Measurements from ENCODE around the gene HIPK2. TPM values are rescaled to one million over a fixed set of nuclear protein-coding genes. Genes with fewer than 3 reads are reported as not detected.
A peak's percentile ranks its signal among the peaks of the same experiment; 100 is the strongest.

HIPK2 gene
- total RNA-seq, 3 donors from 2014 or later, result 20.3 to 26.8 (median 26.1) TPM

DNA sequence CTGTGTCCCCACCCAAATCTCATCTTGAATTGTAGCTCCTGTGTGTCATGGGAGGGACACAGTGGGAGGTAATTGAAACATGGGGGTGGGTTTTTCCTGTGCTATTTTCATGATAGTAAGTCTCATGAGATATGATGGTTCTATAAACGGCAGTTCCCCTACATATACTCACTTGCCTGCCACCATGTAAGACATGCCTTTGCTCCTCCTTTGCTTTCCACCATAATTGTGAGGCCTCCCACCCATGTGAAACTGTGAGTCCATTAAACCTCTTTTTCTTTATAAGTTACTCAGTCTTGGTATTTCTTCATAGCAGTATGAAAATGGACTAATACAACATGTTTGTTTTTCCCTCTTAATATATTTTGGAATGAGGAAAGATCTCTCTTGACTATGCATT is 26.8 kb upstream of the HIPK2 start:
- H3K4me1 Mint-ChIP-seq (ENCODE audit: low read depth), result no peaks in the 10 kb centered on the region
- peaks cover 3% of the 10 kb centered on the region for H3K36me3 Mint-ChIP-seq (ENCODE audit: insufficient read depth)
- H3K4me3 Mint-ChIP-seq, result no peak overlapping the region
- peaks cover 8% of the 10 kb centered on the region for H3K27me3 Mint-ChIP-seq (ENCODE audit: low read depth)
- ATAC-seq, result no peak
- DNase-seq, result no peak
- peaks cover 11% of the 10 kb centered on the region for H3K9me3 Mint-ChIP-seq

DNA sequence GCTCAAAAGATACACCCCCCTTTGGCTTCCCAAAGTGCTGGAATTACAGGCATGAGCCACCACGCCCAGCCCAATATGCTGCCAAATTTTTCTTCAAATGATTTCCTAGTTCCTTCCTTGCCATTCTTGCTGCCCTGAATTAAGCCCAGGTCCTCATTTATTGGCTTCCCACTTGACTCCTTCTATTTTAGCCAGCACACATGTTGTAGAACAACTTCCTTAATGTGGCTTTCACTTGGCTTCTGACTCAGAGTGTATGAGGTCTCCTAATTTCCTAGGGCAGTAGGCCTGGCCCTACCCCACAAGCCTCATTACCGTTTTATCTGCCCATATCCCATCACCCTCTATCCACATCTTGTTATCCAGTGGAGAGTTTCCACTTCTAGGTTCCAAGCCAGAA is 21.8 kb upstream of the HIPK2 start:
- H3K4me3 Mint-ChIP-seq, result no peak overlapping the region
- peaks cover 3% of the 10 kb centered on the region for H3K36me3 Mint-ChIP-seq (ENCODE audit: insufficient read depth)
- DNase-seq (no peak), ATAC-seq (no peak)
- H3K27me3 Mint-ChIP-seq (ENCODE audit: low read depth), result no peaks in the 10 kb centered on the region
- peaks cover 15% of the 10 kb centered on the region for H3K9me3 Mint-ChIP-seq
- H3K4me1 Mint-ChIP-seq (ENCODE audit: low read depth), result peaks cover 6% of the 10 kb centered on the region

DNA sequence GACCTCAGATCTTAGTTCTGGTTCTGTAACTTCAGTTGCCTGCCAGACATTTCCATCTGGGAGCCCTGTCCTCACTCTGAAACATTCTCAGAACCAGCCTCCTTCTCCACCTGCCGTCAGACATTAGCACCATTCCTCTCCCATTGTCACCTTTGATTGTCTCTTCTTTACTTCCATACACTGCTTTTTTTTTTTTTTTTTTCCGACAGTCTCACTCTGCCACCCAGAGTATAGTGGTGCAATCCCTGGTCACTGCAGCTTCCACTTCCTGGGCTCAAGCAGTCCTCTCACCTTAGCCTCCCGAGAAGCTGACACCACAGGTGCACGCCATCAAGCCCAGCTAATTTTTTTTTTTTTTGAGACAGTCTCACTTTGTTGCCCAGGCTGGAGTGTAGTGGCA is 21.1 kb upstream of the HIPK2 start:
- H3K9me3 Mint-ChIP-seq, result peaks cover 15% of the 10 kb centered on the region
- no peak for DNase-seq
- H3K27me3 Mint-ChIP-seq (ENCODE audit: low read depth), result no peaks in the 10 kb centered on the region
- no peak for ATAC-seq
- H3K4me3 Mint-ChIP-seq, result no peak overlapping the region
- peaks cover 6% of the 10 kb centered on the region for H3K4me1 Mint-ChIP-seq (ENCODE audit: low read depth)
- H3K36me3 Mint-ChIP-seq (ENCODE audit: insufficient read depth), result peaks cover 3% of the 10 kb centered on the region

DNA sequence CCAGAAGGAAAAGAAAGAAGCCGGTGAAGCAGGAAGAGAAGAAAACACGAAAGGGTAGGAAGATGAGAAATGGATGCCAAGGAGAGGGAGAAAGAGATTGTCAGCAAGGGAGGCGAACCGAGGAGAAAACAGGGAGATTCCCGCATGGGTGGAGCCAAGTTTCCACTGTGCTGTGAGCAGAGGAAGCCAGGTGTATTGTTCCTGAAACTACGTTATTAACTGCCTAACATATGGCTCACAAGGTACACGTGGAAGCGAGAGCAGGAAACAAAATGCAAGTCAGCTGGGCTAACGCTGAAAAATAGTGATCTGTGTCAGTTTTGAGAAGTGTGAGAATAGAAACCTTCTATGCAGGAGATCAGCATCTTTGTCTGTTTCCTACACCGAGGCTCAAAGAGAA is 20.4 kb upstream of the HIPK2 start:
- peaks cover 3% of the 10 kb centered on the region for H3K36me3 Mint-ChIP-seq (ENCODE audit: insufficient read depth)
- H3K4me1 Mint-ChIP-seq (ENCODE audit: low read depth), result peaks cover 6% of the 10 kb centered on the region
- no peak for ATAC-seq
- DNase-seq, result no peak
- H3K9me3 Mint-ChIP-seq, result peaks cover 13% of the 10 kb centered on the region
- no peaks in the 10 kb centered on the region for H3K27me3 Mint-ChIP-seq (ENCODE audit: low read depth)
- H3K4me3 Mint-ChIP-seq, result no peak overlapping the region

DNA sequence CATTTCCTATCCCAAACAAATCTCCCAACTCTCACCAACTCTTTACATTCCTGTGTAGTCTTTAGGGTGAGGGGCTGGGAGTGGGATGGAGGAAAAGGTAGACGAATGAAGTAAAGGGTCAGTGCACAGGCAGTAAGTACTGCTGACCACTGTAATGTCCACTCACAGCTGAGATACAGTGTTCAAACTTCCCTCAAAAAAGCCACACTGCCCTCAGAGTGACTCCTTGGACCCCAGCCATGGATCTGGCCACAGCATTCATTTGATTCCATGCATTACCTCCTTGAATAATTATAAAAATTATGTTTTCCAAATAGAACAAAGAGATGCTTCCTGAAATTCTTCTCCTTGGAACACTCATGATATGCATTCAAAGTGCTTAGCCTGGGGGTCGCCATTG is 19.8 kb upstream of the HIPK2 start:
- no peaks in the 10 kb centered on the region for H3K36me3 Mint-ChIP-seq (ENCODE audit: insufficient read depth)
- H3K4me3 Mint-ChIP-seq, result no peak overlapping the region
- H3K27me3 Mint-ChIP-seq (ENCODE audit: low read depth), result no peaks in the 10 kb centered on the region
- DNase-seq (no peak), ATAC-seq (no peak)
- H3K9me3 Mint-ChIP-seq, result peaks cover 6% of the 10 kb centered on the region
- H3K4me1 Mint-ChIP-seq (ENCODE audit: low read depth), result peaks cover 6% of the 10 kb centered on the region

DNA sequence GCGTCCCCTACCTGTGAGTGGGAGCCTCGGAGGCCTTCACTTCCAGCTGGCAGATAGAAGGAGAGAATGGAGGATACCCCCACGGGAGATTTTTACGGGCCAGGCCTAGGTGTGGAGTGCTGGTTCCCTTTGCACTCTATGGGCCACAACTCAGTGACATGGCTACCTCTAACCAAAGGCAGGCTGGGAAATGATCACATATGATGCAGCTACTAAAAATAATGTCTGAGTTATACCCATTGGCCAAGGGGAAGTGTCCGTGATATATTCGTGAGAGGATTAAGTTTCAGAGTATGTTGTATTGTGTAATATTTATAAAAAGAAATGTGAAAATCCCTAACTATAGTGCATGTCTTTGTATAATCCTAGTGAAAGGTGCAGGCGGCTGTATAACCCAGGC is 13.5 kb upstream of the HIPK2 start:
- no peak for ATAC-seq
- H3K27me3 Mint-ChIP-seq (ENCODE audit: low read depth), result no peaks in the 10 kb centered on the region
- H3K4me3 Mint-ChIP-seq, result no peak overlapping the region
- H3K36me3 Mint-ChIP-seq (ENCODE audit: insufficient read depth), result peaks cover 2% of the 10 kb centered on the region
- no peak for DNase-seq
- H3K9me3 Mint-ChIP-seq, result peaks cover 4% of the 10 kb centered on the region
- no peaks in the 10 kb centered on the region for H3K4me1 Mint-ChIP-seq (ENCODE audit: low read depth)

DNA sequence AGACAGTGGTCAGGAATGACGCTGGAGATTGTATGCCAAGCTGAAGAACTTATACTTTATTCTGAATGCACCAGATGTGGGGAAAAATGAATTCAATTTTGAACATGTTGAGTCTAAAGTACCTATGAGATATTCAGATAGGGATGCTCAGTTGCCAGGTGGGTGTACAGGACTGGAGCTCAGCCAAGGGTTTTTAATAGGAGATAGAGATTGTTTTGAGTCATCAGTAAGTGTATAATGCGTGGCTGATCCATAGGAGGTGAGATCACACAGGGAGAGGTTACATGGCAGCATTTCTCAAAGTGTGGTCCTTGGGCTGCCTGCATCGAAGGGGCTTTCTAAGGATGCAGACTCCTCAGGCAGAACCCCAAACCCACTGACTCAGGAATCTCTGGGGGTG is 6.8 kb upstream of the HIPK2 start:
- H3K4me1 Mint-ChIP-seq (ENCODE audit: low read depth), result peaks cover 3% of the 10 kb centered on the region
- no peak overlapping the region for H3K4me3 Mint-ChIP-seq
- ATAC-seq, result peak in 1 of 2 donors; percentile 18
- no peaks in the 10 kb centered on the region for H3K9me3 Mint-ChIP-seq
- H3K36me3 Mint-ChIP-seq (ENCODE audit: insufficient read depth), result peaks cover 2% of the 10 kb centered on the region
- DNase-seq, result no peak
- peaks cover 11% of the 10 kb centered on the region for H3K27me3 Mint-ChIP-seq (ENCODE audit: low read depth)

DNA sequence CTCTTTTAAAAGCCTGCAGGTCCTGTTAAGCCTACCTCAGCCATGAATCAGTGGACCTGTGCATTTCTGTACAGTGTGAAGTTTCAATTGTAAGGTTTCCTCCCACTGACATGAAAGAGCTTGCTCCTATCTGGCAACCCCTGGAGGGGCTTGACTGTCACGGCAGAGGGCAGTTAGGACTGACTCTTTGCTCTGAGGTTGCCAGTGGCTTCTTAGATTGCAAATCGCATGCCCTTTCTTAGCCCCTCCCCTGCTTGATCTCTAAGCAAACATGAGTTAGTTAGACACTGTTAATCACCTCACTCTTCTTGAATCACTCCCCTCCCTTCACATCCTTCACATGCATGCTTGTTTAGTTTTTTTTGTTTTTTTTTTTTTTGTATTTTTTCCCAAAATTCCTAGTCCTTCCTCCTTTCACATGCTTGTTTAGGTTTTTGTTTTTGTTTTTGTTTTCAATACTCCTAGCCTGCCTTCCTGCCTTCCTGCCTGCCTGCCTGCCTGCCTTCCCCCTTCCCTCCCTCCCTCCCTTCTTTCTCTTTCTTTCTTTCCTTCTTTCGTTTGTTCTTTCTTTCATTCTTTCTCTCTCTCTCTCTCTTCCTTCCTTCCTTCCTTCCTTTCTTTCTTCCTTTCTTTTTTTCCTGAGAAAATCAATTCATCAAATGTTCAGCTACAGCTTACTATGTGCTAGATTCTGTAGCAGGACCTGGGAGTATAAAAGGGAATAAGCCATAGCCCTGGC is 6.0 kb upstream of the HIPK2 start:
- H3K27me3 Mint-ChIP-seq (ENCODE audit: low read depth), result peaks cover 17% of the 10 kb centered on the region
- ATAC-seq, result peak in 1 of 2 donors; percentile 43

DNA sequence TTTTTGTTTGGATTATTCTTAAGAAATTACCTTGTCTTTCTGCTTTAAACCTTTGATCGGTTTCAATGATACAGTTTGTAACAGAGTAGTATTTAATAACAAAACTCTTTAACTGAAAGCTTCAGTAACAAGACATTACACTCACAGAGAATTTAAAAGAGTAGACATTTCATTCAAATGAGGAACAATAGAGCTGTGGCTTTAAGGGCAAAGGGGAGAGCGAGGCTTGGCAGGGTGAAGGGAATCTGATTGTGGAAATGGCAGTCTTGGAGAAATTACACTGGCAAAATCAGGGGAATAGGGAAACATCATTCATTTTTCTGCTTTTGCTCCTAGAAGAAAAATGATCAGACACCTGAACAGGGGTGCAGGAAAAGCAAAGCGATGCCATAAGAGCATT is 5.1 kb upstream of the HIPK2 start:
- no peak for ATAC-seq
- no peaks in the 10 kb centered on the region for H3K9me3 Mint-ChIP-seq
- no peaks in the 10 kb centered on the region for H3K36me3 Mint-ChIP-seq (ENCODE audit: insufficient read depth)
- no peak overlapping the region for H3K4me3 Mint-ChIP-seq
- peaks cover 12% of the 10 kb centered on the region for H3K4me1 Mint-ChIP-seq (ENCODE audit: low read depth)
- DNase-seq, result no peak
- peaks cover 17% of the 10 kb centered on the region for H3K27me3 Mint-ChIP-seq (ENCODE audit: low read depth)

More for the DNA sequence above, 6.0 kb upstream of the HIPK2 start:
- Mint-ChIP-seq H3K4me1 (ENCODE audit: low read depth) (peaks cover 9% of the 10 kb centered on the region), H3K36me3 (ENCODE audit: insufficient read depth) (peaks cover 2% of the 10 kb centered on the region), H3K9me3 (no peaks in the 10 kb centered on the region), H3K4me3 (no peak overlapping the region)
- DNase-seq, result no peak

DNA sequence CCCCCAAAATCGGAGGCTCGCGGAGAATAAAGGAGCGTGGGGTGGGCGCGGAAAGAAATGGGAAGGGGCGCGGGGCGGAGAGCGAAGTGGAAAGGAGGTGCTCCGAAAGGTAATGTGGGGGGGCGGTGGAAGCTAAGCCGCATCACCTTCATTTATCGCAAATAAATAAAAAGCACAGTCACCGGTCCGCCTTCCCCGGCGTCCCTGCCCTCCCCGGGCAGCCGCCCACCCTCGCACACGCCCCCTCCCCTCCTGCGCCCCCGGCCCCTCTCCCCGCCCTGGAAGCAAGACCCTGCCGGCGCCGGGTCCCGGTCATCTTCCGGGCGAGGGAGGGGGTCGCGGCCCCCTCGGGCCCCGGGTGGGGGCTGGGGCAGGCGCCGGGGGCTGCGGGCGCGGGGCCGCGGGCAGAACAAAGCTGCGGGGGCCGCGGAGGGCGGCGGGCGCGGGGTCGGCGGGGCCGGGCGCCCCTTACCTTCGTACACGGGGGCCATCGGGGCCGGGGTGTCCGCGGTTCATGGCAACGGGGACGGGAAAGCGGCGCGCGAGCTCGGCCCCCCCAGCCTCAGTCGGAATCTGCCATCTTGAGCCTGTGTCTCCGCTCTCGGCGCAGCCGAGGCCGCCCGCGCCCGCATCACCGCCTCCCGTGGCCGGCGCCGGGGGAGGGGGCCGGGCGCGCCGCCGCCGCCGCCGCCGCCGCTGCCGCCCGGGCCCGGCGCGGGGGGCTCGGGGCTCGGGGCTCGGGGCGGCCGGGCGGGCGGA is 486 bp downstream of the HIPK2 start:
- DNase-seq (peak; percentile 38), ATAC-seq (peak; percentile 24 to 35)
- Mint-ChIP-seq H3K4me3 (peak overlapping the region; percentile 99), H3K27me3 (ENCODE audit: low read depth) (peaks cover 17% of the 10 kb centered on the region), H3K36me3 (ENCODE audit: insufficient read depth) (peaks cover 3% of the 10 kb centered on the region), H3K4me1 (ENCODE audit: low read depth) (peaks cover 55% of the 10 kb centered on the region), H3K9me3 (no peaks in the 10 kb centered on the region)

DNA sequence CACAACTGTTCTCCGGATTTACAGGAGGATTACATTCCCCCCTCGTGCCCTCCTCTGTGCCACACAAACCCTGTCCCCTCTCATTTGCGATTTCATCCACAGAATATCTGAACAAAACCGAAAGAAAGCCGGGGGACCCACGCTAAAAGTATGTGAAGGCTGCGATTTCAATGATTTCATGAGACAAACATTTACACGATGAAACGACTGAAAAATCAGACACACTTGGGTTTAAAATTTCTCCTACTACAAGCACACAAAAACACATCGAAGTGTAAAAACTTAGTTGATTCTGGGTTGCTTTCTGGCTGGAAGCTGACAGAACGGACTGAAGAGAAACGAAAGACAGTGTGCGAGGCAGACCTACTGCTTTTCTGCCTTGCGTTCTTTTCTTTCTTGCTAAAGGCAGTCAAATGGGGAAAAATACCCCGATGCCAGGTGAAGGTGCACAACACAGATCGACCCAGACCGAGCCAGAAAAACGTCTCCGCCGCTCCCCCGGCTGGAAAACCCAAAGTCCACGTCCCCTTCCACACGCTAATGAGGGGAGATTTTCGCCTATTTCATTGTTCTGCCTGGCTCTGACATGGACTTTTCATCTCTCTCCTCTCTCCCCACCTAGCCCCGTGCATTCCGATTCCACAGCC is 1.2 kb downstream of the HIPK2 start:
- Mint-ChIP-seq H3K9me3 (no peaks in the 10 kb centered on the region), H3K4me3 (peak overlapping the region; percentile 99), H3K36me3 (ENCODE audit: insufficient read depth) (peaks cover 7% of the 10 kb centered on the region), H3K27me3 (ENCODE audit: low read depth) (peaks cover 17% of the 10 kb centered on the region), H3K4me1 (ENCODE audit: low read depth) (peaks cover 60% of the 10 kb centered on the region)
- DNase-seq, result no peak
- no peak for ATAC-seq

DNA sequence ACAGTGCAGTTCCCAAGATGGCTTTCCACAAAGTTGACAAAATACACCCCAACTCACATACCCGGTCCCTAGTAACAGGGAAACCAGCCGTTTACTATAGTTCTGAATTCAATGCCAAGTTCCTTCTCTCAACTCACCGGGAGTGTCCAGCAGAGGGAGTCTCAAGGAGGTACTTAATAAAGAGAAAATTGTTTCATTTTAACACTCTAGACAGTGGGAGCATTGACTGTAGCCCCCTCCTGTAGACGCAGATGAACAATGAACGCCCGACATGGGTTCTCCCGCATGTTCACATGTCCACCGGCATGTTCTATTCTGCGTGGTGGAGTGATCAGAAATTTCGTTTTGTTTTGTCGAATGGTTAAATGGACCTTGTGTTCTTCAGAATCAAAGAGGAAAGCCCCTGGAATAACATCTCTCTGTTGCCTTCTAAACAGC is 1.9 kb downstream of the HIPK2 start:
- H3K27me3 Mint-ChIP-seq (ENCODE audit: low read depth), result peaks cover 11% of the 10 kb centered on the region
- H3K9me3 Mint-ChIP-seq, result no peaks in the 10 kb centered on the region
- peak; percentile 48 for DNase-seq
- ATAC-seq, result no peak
- H3K4me1 Mint-ChIP-seq (ENCODE audit: low read depth), result peaks cover 67% of the 10 kb centered on the region
- peak overlapping the region; percentile 99 for H3K4me3 Mint-ChIP-seq
- H3K36me3 Mint-ChIP-seq (ENCODE audit: insufficient read depth), result peaks cover 13% of the 10 kb centered on the region

DNA sequence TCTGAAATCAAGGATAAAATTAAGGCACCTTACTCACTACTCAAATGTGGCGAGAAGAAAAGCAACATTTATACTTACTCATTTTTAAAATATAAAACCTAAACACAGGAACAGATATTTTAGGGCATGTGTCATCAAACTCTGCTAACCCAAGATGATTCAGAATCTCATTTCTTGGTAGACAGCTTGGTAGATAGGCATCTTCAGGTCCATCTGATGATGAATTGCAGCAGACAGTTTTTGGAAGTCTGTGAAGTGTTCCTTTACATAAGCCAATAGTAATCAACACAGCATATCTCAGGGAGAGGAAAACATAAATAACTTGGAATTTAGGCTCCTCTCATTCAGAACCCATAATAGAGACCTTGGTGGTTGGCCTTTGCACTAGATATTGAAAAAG is 3.4 kb downstream of the HIPK2 start:
- H3K9me3 Mint-ChIP-seq, result no peaks in the 10 kb centered on the region
- H3K36me3 Mint-ChIP-seq (ENCODE audit: insufficient read depth), result peaks cover 13% of the 10 kb centered on the region
- peak; percentile 53 to 61 for ATAC-seq
- H3K4me1 Mint-ChIP-seq (ENCODE audit: low read depth), result peaks cover 75% of the 10 kb centered on the region
- peak overlapping the region; percentile 53 for H3K4me3 Mint-ChIP-seq
- DNase-seq, result no peak
- H3K27me3 Mint-ChIP-seq (ENCODE audit: low read depth), result peaks cover 3% of the 10 kb centered on the region

DNA sequence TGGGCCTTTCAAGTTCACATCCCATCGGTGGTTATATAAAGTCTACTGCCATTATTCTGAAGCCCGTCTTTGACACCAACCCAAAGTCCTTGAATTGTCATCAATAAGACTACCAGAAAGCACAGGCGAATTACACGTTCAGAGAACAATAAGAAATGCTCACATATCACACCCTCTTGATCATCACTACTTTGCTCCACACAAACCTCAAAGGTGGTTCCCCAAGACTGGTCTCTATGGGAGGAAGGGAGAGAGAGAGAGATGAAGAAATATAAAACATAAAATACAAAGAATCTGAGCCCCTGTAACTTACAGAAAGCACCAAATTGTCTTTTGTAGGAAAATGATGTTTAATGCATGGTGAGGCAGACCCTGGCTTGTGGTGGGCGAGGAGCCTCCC is 4.4 kb downstream of the HIPK2 start:
- Mint-ChIP-seq H3K9me3 (no peaks in the 10 kb centered on the region), H3K27me3 (ENCODE audit: low read depth) (no peaks in the 10 kb centered on the region), H3K36me3 (ENCODE audit: insufficient read depth) (peaks cover 13% of the 10 kb centered on the region), H3K4me1 (ENCODE audit: low read depth) (peaks cover 79% of the 10 kb centered on the region), H3K4me3 (no peak overlapping the region)
- ATAC-seq (peak; percentile 18 to 21), DNase-seq (no peak)
